ENCODE data around the gene PHOX2A. TPM values are rescaled to one million over a fixed set of nuclear protein-coding genes. Genes with fewer than 3 reads are reported as not detected.
"Not testable (repeated sequence)": the region's sequence is repeated elsewhere in the genome, so short reads cannot be mapped to it uniquely, and the experiment has no call there.

Gene PHOX2A
- under 1 TPM in 3 of 5 donors, not detected in 2; 0.13 to 0.20 (median 0.17) TPM for polyA plus RNA-seq (ENCODE audit: insufficient read depth in 1 of 5, insufficient read length in 5 of 5, low replicate concordance in 1 of 5)
- long read RNA-seq, donor 1, result 0 reads
- long read RNA-seq, donor 2, result 0 reads
- long read RNA-seq, donor 3, result 0 reads
- long read RNA-seq, donor 4, result 0 reads
- long read RNA-seq, donor 5, partial matches to known transcripts, result 65 of 65 reads
- long read RNA-seq, donor 5, other reads (novel, unspliced or antisense), result 0 of 65 reads
- long read RNA-seq, donor 6, result 0 reads
- long read RNA-seq, donor 7, result 0 reads
- long read RNA-seq, donor 8, partial matches to known transcripts, result 24 of 24 reads
- long read RNA-seq, donor 8, other reads (novel, unspliced or antisense), result 0 of 24 reads

DNA sequence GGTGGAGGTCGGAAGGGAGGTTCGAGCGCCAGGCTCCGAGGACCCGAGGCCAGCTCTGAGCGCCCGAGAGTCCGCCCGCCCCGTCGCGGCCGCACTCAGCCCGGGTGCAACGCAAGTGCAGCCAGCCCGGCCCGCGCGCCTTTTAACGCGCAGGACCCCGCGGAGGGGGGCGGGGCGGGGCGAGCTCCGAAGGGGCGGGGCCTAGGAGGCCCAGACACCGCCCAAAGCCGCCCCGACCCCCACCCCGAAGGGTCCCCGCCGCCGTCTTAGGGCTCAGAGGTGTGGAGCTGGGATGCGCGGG, at the start of gene PHOX2A:
PHOX2A (minus strand) TSS at position 117 of the 301 bp plus-strand sequence. CDS start 172 bp downstream, outside the sequence.
- no peak for DNase-seq

DNA sequence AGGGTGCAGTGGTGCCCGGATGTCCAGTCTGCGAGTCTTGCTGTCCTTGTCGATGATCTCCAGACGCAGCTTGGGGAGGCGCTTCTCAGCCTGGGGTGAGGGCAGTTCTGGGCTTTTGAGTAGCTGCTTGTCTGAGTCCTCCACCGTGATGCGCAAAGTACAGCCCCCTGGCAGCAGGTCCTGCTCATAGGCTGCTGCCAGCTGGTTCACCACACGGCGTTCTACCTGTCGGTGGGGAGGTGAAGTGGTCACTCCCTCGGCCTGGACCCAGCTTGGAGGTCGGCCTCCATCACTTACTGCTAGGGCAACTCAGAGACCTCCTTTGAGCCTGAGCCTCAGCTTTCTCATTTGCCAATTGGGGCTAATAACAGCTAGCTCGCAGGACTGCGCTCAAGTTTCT, 49.4 kb upstream of the PHOX2A start:
- DNase-seq, result no peak

DNA sequence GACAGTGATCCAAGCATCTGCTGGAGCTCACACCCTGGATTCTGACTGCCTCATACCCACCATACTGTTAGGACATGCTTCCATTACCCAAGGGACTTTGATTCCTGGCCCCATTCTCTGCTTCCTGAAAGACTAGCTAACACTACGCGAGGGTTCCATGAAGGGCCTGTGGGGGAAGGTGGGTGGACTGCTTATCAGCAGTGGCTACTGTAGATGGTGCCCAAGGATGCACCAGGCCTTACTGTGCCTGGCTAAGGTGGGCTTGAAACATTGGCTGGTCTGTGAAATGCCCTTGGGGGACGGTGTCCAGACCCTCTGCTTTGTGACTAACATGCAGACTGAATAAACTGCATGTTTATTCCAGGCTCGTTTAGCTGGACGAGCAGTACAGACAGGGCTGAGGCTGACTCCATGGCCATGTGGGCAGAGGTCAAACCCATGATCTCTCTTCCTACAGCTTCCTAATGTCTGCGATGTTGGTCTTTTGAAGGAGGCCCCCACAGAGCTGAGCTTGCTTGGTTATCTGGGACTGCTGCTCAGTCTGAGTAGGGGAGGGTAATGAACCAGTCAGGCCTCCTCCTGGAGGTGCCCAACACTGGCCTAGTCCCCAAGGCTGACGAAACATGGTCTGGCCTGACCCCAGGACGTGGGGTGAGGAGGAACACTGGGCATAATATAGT, 48.3 kb upstream of the PHOX2A start:
- DNase-seq, result no peak

DNA sequence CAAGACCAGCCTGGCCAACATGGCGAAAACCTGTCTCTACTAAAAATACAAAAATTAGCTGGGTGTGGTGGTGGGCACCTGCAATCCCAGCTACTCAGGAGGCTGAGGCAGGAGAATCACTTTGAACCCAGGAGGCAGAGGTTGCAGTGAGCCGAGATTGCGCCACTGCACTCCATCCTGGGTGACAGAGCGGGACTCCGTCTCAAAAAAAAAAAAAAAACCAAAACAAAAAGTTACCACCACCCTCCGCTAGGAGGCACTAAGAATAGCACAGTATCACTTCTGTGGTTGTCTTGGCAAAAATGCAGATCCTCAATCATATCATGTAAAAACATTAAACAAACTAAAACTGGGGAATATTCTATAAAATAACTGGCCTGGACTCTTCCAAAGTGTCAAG, 46.8 kb upstream of the PHOX2A start:
- DNase-seq, result not testable (repeated sequence)

GRCh38 chr11:72287293-72287692, 43.3 kb upstream of the PHOX2A start:
- DNase-seq, result no peak

DNA sequence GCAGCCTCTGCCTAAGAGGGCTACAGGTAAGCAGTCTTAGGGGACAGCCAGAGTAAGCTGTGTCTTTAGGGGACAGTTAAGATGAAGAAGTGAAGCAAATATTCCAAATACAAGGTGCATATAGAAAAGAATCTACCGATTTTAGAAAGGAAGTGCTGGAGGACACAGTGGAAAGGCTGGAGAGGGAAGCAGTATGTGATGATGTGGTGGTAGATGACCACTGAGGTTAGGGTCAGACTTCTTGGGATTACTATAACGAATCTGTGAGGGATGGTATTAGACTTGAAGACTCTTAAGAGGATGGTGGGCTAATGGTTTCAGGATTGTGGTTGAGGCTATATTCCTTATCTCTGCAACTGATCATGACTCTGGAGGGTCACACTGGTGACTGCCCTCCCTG, 40.0 kb upstream of the PHOX2A start:
- no peak for DNase-seq

GRCh38 chr11:72280726-72281315, 36.8 kb upstream of the PHOX2A start:
- no peak for DNase-seq

DNA sequence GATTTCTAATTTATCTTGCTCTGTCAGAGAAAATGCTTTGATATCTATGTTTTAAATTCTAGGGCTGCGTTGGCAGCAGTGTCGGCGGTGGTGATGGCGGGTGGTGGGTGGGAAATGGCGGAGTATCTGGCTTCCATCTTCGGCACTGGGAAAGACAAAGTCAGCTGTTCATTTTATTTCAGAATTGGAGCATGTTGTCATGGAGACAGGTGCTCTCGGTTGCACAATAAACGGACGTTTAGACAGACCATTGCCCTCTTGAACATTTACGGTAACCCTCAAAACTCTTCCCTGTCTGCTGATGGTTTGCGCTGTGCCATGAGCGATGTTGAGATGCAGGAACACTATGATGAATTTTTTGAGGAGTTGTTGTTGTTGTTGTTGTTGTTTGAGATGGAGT, 36.1 kb upstream of the PHOX2A start:
- DNase-seq, result no peak

- no peak for DNase-seq
Observed at GRCh38 chr11:72278905-72279304, 34.9 kb upstream of the PHOX2A start.

DNA sequence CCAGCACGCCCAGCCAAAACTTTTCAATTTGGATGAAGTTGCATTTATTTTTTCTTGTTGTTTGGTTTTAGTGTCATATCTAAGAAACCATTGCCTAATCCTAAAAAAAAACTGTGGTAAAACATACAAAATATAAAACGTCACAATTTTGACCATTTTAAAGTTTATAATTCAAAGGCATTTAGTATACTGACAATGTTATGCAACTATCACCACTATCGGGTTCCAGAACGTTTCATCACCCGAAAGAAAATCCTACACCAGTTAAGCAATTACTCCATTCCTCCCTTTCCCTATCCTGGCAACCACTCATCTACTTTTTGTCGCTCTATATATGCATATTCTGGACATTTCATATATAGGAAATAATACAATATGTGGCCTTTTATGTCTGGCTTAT, 30.5 kb upstream of the PHOX2A start:
- peak in 1 of 2 donors; percentile 2 for DNase-seq

GRCh38 chr11:72271980-72272379, 28.0 kb upstream of the PHOX2A start:
- no peak for DNase-seq

- no peak for DNase-seq
Observed at GRCh38 chr11:72267956-72268617, 24.1 kb upstream of the PHOX2A start.

- not testable (repeated sequence) for DNase-seq
Observed at GRCh38 chr11:72266960-72267359, 23.0 kb upstream of the PHOX2A start.

GRCh38 chr11:72265951-72266350, 22.0 kb upstream of the PHOX2A start:
- no peak for DNase-seq

DNA sequence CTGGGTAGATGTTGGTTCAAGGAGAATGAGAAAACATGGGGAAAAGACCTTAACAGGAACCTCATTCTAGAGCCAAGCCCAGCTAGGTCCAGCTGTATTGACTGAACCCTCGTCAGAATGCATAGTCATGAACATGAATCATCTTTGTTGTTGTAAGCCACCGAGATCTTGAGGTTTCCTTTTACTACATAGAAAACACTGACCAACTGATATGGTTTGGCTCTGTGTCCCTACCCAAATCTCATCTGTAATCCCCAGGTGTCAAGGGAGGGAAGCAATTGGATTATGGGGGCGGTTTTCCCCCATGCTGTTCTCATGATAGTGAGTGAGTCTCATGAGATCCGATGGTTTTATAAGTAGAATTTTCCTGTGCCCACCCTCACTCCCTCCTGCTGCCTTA, 19.4 kb upstream of the PHOX2A start:
- no peak for DNase-seq

- DNase-seq, result no peak
Observed at GRCh38 chr11:72260574-72260973, 16.6 kb upstream of the PHOX2A start.

DNA sequence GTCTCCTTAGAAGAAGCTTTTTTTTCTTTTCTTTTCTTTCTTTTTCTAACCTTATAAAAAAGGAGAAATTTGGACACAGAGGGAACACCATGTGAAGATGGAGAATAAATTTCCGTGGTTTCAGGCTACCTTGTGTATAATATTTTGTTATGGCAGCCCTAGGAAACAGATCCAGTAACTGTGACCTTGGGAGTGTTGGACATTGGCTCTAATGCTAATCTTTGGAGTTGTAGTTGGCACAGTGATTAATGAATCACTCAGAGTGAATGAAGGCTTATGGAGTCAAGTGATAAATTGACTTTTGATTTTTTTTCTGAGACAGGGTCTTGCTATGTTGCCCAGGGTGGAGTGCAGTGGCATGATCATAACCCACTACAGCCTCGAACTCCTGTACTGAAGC, 15.5 kb upstream of the PHOX2A start:
- no peak for DNase-seq

- no peak for DNase-seq
Observed at GRCh38 chr11:72257570-72257969, 13.6 kb upstream of the PHOX2A start.

- no peak for DNase-seq
Observed at GRCh38 chr11:72254299-72254993, 10.5 kb upstream of the PHOX2A start.

DNA sequence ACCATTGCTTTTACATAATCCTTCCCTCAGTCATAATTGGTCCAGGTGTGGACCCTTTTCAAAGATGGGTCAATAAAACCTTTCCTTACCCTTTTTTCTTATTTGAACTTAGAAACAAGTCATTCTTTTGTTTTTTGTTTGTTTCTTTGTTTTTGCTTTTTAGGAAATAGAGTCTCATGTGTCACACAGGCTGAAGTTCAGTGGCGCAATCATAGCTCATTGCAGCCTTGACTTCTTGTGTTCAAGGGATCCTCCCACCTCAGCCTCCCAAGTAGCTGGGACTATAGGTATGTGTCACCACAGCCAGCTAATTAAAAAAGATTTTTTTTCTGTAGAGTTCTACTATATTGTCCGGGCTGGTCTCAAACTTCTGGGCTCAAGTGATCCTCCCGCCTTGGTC, 9.4 kb upstream of the PHOX2A start:
- no peak for DNase-seq

DNA sequence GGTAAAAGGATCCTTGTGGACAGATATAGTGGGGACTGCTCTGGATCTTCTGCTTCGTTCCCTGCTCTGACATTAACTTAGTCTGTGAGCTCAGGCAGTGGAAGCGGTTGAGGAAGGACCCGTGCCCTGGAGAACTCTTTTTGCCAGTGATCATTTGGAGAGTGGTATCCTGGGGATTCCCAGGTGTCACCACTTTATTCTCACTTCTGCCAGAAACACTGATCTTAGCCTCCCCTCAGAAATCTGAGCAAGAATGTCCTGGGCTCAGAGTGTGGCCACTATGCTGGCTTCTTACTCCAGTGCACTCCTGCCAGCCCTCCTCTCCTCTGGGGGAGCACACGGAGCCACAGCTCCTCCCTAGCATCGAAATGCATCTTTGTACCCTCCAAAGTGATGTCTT, 7.6 kb upstream of the PHOX2A start:
- no peak for DNase-seq

Measured in right lung (tissue), 10 donors.